AG04449 (cell line): ENCODE measurements around the gene TNNI2.

Source experiments
- CTCF ChIA-PET: fragments of 350-600 bp; formaldehyde crosslinking; extraction: SDS; loops from one replicate; lab custom pipeline; 2021; ENCODE audit warnings: antibody characterized with exemption; lab: Yijun Ruan, JAX
- POLR2A ChIA-PET: fragments of 400-600, 350-600 bp; formaldehyde crosslinking; extraction: SDS; loops from one replicate; lab custom pipeline; 2020; ENCODE audit warnings: antibody characterized with exemption, inconsistent platforms; lab: Yijun Ruan, JAX
- DNase-seq: peaks from one replicate; pipeline ENCODE4 v3.0.0-alpha.2; 2010; ENCODE audit warnings: low read depth, low spot score
- H3K4me3 ChIP-seq: 2 replicates; pipeline ENCODE4 v1.5.1; 2011; ENCODE audit warnings: low read depth, mild to moderate bottlenecking, control low read depth, low read length
- TF ChIP-seq, protein P1 (sequence below): IDR thresholded peaks from one replicate; pipeline ENCODE4 v1.5.1; 2011; ENCODE audit warnings: mild to moderate bottlenecking, moderate library complexity, low read length, control low read depth, inconsistent platforms; ENCODE audit not compliant: insufficient read depth; ENCODE audit errors: missing control alignments

The TNNI2 gene

GRCh38 chr11:1846453-1846932 is 7.7 kb downstream of the TNNI2 start:
- TF ChIP-seq, protein P1, sequence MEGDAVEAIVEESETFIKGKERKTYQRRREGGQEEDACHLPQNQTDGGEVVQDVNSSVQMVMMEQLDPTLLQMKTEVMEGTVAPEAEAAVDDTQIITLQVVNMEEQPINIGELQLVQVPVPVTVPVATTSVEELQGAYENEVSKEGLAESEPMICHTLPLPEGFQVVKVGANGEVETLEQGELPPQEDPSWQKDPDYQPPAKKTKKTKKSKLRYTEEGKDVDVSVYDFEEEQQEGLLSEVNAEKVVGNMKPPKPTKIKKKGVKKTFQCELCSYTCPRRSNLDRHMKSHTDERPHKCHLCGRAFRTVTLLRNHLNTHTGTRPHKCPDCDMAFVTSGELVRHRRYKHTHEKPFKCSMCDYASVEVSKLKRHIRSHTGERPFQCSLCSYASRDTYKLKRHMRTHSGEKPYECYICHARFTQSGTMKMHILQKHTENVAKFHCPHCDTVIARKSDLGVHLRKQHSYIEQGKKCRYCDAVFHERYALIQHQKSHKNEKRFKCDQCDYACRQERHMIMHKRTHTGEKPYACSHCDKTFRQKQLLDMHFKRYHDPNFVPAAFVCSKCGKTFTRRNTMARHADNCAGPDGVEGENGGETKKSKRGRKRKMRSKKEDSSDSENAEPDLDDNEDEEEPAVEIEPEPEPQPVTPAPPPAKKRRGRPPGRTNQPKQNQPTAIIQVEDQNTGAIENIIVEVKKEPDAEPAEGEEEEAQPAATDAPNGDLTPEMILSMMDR, result no peak
- DNase-seq, result no peak
- ChIA-PET CTCF (interaction anchor here (0.6 to 5.3 kb wide), 7 partner anchors 10 to 304 kb away, joined by 3 to 33 read pairs (median 11); partner anchors contain the start of gene SYT8), POLR2A (no interaction called here)
- no peak overlapping the region for H3K4me3 ChIP-seq

DNA sequence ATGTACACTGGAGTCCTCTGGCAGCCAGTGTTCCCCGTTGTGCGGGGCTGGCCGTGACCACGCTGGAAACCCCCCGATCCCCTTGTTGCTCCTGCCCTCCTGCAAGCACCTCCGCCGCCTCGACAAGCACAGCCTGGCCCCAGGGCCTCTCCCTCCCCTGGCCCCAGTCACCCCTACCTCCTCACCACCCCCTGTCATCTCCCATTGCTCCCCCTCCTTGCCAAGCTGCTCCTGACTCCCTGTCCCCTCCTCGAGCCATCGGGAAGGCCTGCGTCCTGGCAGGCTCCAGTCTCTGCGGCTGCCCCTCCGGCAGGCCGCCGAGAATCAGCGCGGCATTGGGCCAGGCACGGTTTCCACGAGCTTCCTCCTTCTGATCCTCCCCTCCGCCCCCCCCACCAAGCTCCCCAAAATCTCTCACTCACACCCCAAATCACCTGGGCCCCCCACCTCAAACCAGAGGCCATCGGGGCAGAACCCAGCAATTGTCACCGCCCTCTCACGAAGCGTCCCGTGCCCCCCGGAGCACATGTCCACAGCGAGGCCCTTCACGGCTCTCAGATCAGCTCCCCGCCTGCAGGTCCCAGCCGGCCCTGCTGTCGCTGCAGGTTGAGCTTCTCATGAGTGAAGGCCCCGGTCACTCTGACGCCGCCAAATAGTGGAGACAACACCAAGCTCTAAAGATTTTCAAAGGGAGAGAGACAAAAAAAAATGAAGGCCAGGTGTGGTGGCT is 8.4 kb downstream of the TNNI2 start:
- POLR2A ChIA-PET, result no interaction called here
- H3K4me3 ChIP-seq, result no peak overlapping the region
- no peak for DNase-seq
- TF ChIP-seq, protein P1, result no peak
- CTCF ChIA-PET, result interaction anchor here (0.6 to 5.3 kb wide), 11 partner anchors 9 to 303 kb away, joined by 3 to 33 read pairs (median 7); partner anchors contain the start of genes SYT8 and TNNI2

DNA sequence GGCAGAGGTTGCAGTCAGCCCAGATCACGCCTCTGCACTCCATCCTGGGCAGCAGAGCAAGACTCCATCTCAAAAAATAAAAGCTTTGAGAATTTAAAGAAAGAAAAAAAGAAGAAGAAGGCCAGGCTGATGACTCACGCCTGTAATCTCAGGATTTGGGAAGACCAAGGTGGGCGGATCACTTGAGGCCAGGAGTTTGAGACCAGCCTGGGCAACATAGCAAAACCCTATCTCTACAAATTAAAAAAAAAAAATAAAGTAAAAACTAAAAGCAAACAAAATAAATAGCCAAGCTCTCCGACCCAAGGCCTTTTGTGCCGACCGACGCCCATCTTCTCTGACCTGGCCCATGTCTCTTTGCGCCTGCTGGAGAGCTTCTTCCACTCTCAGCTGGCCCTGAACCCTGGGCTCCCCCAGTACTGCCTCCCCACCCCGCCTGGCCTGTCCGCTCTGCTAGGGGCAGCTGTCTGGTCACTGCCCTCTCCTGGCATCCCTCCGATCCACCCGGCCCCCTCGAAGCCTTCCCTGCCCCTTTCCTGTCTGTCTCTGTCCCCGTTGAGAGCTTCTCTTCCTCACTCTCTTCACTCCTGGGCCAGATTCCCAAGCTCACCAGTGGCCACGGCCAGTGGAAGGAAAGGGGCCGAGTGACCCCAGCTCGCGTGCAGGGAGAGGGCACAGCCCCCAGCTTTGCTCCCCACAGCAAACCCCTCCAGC is 9.3 kb downstream of the TNNI2 start:
- CTCF ChIA-PET, result interaction anchor here (1.0 to 5.3 kb wide), 10 partner anchors 9 to 302 kb away, joined by 3 to 33 read pairs (median 8); partner anchors contain the start of genes SYT8 and TNNI2
- no peak overlapping the region for H3K4me3 ChIP-seq
- no peak for DNase-seq
- POLR2A ChIA-PET, result no interaction called here
- TF ChIP-seq, protein P1, result no peak

DNA sequence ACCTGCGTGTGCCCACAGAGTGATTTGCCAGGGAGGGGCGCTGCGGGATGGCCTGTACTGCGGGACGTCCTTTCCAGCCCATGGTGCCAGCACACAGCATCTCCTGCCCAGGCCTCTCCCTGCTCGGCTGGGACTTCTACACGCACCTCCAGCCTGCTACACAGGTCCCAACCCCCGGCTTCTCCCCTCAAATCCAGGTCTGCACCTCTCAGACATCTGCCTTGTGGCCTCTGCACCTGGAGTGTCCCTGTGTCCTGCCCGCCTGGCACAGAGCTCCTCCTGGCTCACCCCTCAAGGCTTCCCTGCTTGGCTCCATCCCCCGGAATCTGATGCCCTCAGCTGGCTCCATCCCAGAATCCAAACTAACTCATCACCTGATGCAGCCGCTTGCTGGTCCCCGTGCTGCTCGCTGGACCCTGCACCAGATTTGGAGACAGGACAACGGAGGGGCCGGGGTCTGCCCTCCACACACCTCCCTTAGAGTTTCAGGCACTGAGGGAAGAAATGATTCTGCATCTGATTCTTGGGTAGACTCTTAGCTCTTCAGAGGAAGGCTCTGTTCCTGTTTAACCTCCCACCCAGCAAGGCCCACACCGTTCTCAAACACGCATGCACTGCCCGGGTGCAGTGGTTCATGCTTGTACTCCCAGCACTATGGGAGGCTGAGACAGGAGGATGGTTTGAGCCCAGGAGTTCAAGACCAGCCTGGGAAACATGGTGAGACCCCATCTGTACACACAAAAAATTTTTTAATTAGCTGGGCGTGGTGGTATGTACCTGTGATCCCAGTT is 10.1 kb downstream of the TNNI2 start:
- no peak for DNase-seq
- CTCF ChIA-PET, result interaction anchor here (1.0 to 5.3 kb wide), 10 partner anchors 10 to 302 kb away, joined by 3 to 33 read pairs (median 6); partner anchors contain the start of genes SYT8 and TNNI2
- H3K4me3 ChIP-seq, result no peak overlapping the region
- POLR2A ChIA-PET, result no interaction called here
- TF ChIP-seq, protein P1, result no peak

- ChIA-PET POLR2A (no interaction called here), CTCF (interaction anchor here (1.0 to 4.8 kb wide), 4 partner anchors 11 to 299 kb away, joined by 3 to 23 read pairs (median 14); no protein-coding TSS in a partner anchor)
- no peak overlapping the region for H3K4me3 ChIP-seq
Observed at GRCh38 chr11:1851468-1852180, 12.8 kb downstream of the TNNI2 start.

More at GRCh38 chr11:1851468-1852180, 12.8 kb downstream of the TNNI2 start:
- TF ChIP-seq, protein P1, result no peak
- DNase-seq, result no peak
